Ramos (cell line): ENCODE data around the gene FUT8.

Experiments
- in situ Hi-C: fragments of 300-500 bp; cut with MboI; formaldehyde crosslinking; loops from one replicate; pipeline ENCODE4 v1.14.3; 2022; ENCODE audit warnings: low sequenced_read_pairs; ENCODE audit not compliant: unreplicated experiment

FUT8 gene

DNA sequence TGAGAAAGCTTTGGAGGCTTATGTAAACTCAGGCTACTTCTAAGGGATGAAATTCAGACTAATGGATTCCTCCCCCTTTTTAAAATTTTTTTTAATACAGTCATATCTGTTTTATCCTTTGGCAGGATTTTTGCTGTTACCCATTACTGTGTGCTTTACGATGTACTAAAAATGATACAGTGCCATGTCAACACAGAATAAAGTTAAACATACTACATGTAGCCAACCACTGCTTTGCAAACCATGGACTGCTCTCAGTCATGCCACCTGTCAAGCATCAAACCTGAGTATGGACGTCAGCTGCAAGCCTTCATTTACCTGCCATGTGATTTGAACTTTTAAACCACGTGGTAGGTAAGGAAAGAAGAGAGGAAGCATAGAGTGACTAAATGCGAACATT, 325.8 kb downstream of the FUT8 start:
- in situ Hi-C loops: no loop called here

DNA sequence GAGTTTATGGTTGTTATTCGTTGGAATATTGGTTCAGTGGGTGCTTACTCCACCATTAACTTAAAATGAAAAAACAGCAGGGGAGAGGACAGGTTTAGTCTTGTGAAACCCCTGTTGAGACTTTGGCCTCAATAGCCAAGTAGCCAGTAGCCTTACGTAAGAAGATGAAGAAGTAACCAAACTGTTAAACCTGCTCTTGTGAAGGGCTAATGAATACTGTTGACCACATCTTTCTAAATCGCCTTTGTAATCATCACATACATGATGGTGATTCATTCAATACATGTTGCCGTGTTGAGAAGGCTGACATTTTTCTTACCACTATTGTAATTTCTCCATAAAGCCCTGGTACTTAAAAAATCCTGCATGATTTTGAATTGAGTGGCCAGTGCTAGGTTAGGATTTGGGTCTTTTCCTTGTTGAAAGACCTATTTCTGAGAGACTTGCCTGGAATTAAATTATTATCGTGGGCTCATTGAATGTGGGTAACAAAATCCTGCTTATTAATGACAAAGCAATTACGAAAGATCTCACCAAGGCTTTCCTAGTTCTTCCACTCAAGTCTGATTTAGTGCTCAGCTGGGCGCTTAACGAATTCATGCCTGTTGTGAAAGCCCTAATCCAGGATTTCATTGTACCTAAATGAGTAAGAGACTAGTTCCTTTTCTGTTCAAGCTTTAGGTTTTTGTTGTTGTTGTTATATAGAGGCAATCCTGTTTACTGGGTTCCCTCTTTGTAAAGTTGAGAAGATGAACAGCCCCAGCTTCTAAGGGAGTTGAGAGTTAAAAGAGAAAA, 333.1 kb downstream of the FUT8 start:
- in situ Hi-C loops: no loop called here

DNA sequence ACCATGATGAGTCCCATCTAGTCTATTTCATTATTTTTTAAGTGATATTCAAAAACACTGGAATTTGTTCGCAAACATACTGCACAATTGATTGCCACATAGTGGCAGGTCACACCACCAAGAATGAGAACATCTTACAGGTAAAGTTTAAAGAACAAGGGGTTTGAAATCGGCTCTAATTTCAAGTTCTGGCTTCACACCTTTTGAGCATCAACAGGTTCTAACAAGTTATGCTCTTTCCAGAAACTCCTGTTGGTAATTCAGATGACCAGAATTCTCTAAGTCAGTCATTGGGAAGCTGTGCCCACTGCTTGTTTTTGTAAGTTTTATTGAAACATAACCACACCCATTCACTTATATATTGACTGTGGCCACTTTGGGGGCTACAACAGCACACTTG, 336.3 kb downstream of the FUT8 start:
- in situ Hi-C loops: no loop called here

- in situ Hi-C loops: no loop called here
Observed at GRCh38 chr14:65749287-65749686, 336.8 kb downstream of the FUT8 start.

- in situ Hi-C loops: no loop called here
Observed at GRCh38 chr14:65750906-65751305, 338.4 kb downstream of the FUT8 start.

GRCh38 chr14:65751510-65751909, 339.0 kb downstream of the FUT8 start:
- in situ Hi-C loops: no loop called here

GRCh38 chr14:65753061-65753460, 340.5 kb downstream of the FUT8 start:
- in situ Hi-C loops: no loop called here

GRCh38 chr14:65755331-65755730, 342.8 kb downstream of the FUT8 start:
- in situ Hi-C loops: no loop called here

DNA sequence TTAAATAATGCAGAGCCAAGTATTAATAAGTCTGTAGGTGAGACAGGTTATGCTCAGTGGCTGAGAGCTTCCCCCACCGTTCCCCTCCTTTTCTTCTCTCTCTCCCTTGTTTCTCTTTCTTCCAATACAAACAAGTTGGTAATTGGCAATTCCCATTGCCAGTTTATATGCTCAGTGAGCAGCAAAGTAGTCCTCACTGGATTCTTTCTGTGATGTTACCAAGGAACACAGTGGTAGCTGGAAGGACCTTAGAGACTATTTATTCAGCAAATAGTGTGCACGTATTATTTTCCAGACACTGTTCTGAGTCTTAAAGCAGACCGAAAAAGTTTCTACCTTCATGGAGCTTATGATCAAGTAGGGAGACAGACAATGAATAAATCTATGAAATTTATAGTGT, 344.4 kb downstream of the FUT8 start:
- in situ Hi-C loops: no loop called here

DNA sequence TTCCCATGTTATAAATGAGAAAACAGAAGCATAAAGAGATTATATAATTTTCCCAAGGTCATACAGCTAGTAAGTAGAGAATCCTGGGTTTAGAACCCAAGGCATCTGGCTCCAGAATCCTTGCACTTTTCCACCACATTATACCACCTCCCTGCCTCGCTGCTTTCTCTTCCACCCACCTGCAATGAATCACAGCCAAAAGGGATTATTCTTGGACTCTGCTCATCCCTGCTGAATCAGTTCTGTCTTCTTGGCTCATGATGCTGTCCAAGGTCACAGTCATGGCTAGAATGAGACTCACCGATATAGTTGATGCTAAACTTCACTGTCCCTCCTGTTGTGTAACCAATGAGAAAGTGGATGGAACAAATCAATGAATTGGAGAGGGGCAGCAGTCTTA, 356.6 kb downstream of the FUT8 start:
- in situ Hi-C loops: no loop called here

DNA sequence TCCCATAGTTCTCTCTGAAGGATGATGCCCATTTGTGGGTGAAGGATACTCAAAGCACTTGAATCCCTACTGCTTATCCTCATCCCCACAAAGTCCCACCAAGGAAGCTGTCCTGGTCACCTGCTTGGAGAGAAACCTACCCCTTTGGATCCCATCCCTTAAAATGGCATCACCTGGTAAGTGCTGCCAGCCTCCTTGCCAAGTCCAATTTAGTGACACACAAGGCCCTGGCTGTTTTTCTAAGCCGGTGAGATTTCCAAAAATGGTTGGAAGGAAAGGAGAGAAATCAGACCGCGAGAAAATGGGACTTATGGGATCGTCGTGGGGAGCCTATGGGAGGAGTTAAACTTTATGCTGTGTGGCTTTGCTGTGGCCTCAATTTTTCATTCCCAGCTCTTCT, 358.2 kb downstream of the FUT8 start:
- in situ Hi-C loops: no loop called here

GRCh38 chr14:65771271-65771670, 358.7 kb downstream of the FUT8 start:
- in situ Hi-C loops: no loop called here

- in situ Hi-C loops: no loop called here
Observed at GRCh38 chr14:65772466-65772865, 359.9 kb downstream of the FUT8 start.

DNA sequence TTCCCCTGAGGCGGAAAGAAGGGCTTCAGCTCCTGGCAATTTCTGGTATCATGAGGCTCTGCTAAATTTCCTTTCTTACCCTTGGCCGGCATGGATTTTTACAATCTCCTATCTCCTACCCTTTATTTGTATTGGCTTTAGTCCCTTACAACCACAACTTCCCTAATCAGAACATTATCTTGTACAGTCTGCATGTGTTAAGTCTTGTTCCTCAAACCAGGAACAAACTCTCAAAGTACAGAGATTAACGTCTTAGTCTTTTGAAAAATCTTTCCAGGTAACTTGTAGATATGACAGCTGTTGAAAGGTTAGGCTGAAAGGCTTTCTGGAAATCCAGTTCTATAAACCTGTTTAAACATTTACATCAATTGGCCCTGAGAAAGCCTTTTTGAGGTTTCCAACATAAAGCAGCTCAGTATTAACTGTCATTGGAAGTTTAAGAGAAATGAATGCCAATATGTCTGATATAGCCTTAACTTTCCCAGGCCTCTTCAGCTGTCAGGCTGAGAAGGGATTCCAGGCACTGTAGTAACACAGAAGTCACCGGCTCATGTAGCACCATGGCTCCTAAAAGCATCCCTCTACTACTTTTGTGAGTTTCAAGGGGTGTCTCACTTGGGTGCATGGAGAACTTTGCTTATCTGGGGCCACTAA, 360.5 kb downstream of the FUT8 start:
- in situ Hi-C loops: no loop called here

DNA sequence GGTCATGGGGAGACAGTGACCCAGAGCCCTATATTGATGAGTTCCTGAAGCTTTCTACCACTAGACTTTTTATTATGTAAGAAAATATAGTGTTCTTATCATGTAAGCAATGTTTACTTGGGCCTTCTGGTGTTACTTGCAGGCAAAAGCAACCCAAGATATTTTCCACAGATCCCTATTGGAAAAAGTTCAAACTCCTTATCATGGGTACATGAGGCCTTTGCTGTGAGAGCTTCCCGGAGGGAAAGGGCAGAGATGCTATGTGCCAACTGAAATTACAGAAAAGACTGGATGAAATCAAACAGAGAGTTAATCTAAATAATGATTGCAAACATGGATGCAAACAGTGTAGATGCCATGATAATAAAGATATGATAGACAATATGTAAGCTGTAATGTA, 361.5 kb downstream of the FUT8 start:
- in situ Hi-C loops: no loop called here

DNA sequence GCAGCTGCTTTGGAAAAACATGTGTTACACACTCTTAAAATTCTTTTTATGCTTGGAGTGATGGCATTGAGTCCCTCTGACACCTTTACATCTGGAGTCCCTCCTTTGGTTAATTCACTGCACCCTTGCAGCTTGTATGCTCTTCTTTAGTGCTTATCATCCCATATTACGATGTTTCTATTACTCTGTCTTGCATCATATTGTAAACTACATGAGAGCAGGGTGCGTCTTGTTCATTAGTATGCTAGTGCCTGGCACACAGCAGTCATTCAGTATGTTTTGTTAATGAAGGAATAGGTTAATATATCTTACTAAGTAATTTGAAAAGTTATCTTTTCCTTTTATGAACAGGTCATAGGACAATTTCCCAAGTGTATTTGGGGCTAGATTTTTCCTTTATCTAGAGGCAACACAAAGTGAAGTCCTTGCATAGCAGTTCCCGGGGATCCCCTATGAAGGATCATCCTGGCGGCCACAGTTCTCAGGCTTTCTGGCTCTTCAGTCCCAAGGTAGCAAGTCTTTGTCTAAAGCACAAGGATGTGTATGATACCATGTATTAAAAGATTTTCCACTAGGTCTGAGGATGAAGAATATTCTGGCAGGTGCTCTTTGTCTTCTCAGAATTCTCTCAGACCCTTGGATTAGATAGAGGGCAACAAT, 363.8 kb downstream of the FUT8 start:
- in situ Hi-C loops: no loop called here

DNA sequence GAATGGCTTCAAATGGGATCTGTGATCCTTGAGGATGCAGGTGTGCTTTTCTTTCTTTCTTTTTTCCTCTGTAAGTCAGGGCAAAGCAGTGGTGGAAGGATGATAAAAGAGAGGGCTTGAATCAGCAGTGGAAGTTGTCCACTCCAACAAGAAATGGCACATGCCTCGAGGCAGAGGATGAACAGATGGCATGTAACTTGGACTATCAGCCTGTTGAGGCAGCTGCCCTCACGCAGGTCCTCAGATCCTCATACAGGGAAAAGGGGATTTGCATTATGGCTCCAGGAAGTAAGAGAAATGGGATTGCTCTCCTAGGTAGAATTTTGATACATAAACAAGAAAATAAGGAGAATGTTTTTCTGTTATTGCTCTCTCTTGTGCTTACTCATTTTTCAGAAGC, 368.0 kb downstream of the FUT8 start:
- in situ Hi-C loops: no loop called here

GRCh38 chr14:65783101-65783500, 370.6 kb downstream of the FUT8 start:
- in situ Hi-C loops: no loop called here

- in situ Hi-C loops: no loop called here
Observed at GRCh38 chr14:65783576-65783975, 371.0 kb downstream of the FUT8 start.

DNA sequence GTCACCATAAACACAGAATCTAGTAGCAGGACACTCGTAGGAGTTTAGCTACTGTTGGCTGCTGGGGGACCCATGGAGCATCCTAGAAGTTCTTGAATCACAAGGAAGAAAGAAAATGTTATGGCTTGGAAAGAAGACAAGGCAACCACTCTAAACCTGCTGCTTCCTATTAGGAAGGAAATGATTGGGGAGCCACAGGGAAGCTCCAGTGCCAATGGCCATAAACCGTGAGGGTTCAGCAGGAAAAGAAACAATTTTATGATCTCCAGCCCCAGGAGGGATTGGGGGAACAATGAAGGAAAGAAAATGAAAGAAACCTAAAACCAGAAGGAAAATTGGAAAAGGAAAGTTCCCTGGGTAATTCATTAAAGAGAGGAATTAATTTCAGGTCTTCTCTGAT, 372.0 kb downstream of the FUT8 start:
- in situ Hi-C loops: no loop called here

GRCh38 chr14:65787461-65787860, 374.9 kb downstream of the FUT8 start:
- in situ Hi-C loops: no loop called here
